ENCODE measurements around the gene GPR157.

DNA sequence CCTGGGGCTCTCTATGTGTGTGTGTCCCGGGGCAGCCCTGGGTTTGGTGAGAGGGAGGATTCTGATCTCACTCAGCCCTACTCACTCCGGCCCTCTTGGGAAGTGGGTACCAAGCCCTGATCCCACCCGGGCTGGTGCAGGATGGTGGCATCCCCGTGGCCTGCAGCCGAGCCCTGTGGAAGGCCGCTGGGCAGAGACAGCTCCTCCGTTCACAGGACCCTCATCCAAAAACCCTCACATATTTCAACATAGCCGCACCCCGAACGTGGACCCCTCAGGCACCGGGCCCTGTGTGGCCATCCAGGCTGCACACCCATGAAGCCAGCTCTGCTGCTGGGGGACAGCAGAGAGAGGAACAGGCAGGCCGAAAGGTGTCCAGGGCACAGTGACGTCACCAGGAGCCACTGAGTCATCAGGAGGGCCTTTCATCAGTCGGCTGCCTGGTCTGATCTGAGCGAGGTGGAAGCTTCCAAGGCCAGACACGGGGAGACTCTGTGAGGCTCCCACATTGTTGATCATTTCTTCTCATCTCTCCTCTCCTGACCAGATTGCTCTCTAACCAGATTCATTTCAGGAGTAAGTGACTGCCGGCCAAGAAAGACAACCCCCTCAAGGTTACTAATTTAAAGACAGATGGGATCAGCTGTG, 16.2 kb upstream of the GPR157 start:
- TF ChIP-seq, protein P1, sequence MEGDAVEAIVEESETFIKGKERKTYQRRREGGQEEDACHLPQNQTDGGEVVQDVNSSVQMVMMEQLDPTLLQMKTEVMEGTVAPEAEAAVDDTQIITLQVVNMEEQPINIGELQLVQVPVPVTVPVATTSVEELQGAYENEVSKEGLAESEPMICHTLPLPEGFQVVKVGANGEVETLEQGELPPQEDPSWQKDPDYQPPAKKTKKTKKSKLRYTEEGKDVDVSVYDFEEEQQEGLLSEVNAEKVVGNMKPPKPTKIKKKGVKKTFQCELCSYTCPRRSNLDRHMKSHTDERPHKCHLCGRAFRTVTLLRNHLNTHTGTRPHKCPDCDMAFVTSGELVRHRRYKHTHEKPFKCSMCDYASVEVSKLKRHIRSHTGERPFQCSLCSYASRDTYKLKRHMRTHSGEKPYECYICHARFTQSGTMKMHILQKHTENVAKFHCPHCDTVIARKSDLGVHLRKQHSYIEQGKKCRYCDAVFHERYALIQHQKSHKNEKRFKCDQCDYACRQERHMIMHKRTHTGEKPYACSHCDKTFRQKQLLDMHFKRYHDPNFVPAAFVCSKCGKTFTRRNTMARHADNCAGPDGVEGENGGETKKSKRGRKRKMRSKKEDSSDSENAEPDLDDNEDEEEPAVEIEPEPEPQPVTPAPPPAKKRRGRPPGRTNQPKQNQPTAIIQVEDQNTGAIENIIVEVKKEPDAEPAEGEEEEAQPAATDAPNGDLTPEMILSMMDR (IDR thresholded peaks at IDR 0.05) = no peak
- TF ChIP-seq POLR2A (IDR thresholded peaks at IDR 0.05) = no peak
- TF ChIP-seq EP300 (IDR thresholded peaks at IDR 0.05) = no peak
- no peak for TF ChIP-seq POLR2AphosphoS5 (IDR thresholded peaks at IDR 0.05)

Data from upper lobe of left lung (tissue), 4 donors.